ENCODE results near the gene DCST2. TPM values are rescaled to one million over a fixed set of nuclear protein-coding genes. Genes with fewer than 3 reads are reported as not detected.

The DCST2 gene
- total and polyA plus RNA-seq, 10 of the 15 experiments (the other 5 are each of a cell fraction or from before 2014, with no cell fraction given): 0.33 to 0.41 (median 0.36) TPM; not detected in 7

DNA sequence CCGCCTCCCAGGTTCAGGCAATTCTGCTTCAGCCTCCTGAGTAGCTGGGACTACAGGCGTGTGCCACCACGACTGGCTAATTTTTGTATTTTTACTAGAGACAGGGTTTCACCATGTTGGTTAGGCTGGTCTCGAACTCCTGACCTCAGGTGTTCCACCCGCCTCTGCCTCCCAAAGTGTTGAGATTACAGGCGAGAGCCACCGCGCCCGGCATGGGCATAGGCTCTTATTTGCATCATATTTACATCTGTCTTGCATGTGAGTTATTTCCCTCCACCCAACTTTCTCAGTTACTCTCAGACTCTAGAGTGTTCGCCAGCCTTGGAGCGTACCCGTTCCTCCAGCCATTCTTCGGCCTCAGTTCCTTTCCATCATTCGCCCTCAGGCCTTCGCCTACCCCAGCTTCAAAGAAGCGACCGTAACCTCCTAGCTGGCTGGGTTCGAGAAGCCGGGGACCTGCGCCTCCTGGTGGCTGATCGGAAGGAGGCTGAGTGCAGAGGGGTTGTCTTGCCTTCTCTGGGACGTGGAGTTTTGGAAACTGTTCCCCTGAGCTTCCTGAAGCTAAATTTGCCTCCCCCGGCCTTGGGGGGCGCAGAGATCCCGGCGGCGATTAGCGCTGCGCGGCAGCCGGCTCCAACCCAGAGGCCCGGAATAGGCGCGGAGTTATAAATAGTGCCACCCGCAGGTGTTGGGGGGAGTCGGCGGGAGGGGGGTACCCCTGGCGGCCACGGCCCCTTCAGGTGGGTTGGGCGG is 34.6 kb downstream of the DCST2 start (continued):
- TF ChIP-seq, protein P1, sequence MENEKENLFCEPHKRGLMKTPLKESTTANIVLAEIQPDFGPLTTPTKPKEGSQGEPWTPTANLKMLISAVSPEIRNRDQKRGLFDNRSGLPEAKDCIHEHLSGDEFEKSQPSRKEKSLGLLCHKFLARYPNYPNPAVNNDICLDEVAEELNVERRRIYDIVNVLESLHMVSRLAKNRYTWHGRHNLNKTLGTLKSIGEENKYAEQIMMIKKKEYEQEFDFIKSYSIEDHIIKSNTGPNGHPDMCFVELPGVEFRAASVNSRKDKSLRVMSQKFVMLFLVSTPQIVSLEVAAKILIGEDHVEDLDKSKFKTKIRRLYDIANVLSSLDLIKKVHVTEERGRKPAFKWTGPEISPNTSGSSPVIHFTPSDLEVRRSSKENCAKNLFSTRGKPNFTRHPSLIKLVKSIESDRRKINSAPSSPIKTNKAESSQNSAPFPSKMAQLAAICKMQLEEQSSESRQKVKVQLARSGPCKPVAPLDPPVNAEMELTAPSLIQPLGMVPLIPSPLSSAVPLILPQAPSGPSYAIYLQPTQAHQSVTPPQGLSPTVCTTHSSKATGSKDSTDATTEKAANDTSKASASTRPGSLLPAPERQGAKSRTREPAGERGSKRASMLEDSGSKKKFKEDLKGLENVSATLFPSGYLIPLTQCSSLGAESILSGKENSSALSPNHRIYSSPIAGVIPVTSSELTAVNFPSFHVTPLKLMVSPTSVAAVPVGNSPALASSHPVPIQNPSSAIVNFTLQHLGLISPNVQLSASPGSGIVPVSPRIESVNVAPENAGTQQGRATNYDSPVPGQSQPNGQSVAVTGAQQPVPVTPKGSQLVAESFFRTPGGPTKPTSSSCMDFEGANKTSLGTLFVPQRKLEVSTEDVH (IDR thresholded peaks at IDR 0.05; ENCODE audit: low read depth, partially characterized antibody): no peak
- TF ChIP-seq CEBPZ (IDR thresholded peaks at IDR 0.05; ENCODE audit: low read depth, low read length) (no peak), PML (IDR thresholded peaks at IDR 0.05; ENCODE audit: low read length) (no peak), IKZF2 (IDR thresholded peaks at IDR 0.05) (peak; percentile 29 to 76; a peak in 2 of 4 replicates), TCF3 (IDR thresholded peaks at IDR 0.05; ENCODE audit: borderline replicate concordance, insufficient read depth, low read depth, low read length) (no peak; the same call in 1 of the 2 replicates), RBBP5 (conservative IDR thresholded peaks at IDR 0.05) (no peak), POLR2AphosphoS5 (IDR thresholded peaks at IDR 0.05; ENCODE audit: low read length) (0 out of 2 replicates have a peak, but pooled peaks have one; percentile 45), MYB (IDR thresholded peaks at IDR 0.05; ENCODE audit: borderline replicate concordance, low read depth, low read length) (no peak), SUZ12 (IDR thresholded peaks at IDR 0.05; ENCODE audit: unreplicated experiment) (no peak), BHLHE40 (IDR thresholded peaks at IDR 0.05; ENCODE audit: borderline replicate concordance in 1 of 2, low read depth in 2 of 2, low read length in 1 of 2) (peak in 1 of 2 experiments; percentile 18; a peak in 1 of 4 replicates), GABPA (IDR thresholded peaks at IDR 0.05; ENCODE audit: low read depth) (no peak), NRF1 (conservative IDR thresholded peaks at IDR 0.05; ENCODE audit: low read depth, low read length) (no peak), RB1 (IDR thresholded peaks at IDR 0.05; ENCODE audit: borderline replicate concordance) (peak; percentile 67; the same call in 1 of the 2 replicates), MTA3 (IDR thresholded peaks at IDR 0.05; ENCODE audit: borderline replicate concordance, low read length) (no peak), TCF7 (IDR thresholded peaks at IDR 0.05; ENCODE audit: borderline replicate concordance) (no peak), RUNX3 (IDR thresholded peaks at IDR 0.05; ENCODE audit: low read length) (no peak), MXI1 (IDR thresholded peaks at IDR 0.05; ENCODE audit: low read depth, low read length) (no peak), ZBED1 (IDR thresholded peaks at IDR 0.05; ENCODE audit: borderline replicate concordance) (peak; percentile 64; the same call in 1 of the 2 replicates), EGR1 (IDR thresholded peaks at IDR 0.05; ENCODE audit: borderline replicate concordance in 1 of 2, low read depth in 2 of 2, low read length in 2 of 2) (no peak), NBN (IDR thresholded peaks at IDR 0.05) (peak; percentile 86), MEF2B (IDR thresholded peaks at IDR 0.05; ENCODE audit: partially characterized antibody, poor library complexity, severe bottlenecking) (peak; percentile 54), CBFB (IDR thresholded peaks at IDR 0.05; ENCODE audit: low read depth) (peak; percentile 70; the same call in 1 of the 2 replicates), SIX5 (IDR thresholded peaks at IDR 0.05; ENCODE audit: low read depth, low read length, severe bottlenecking) (no peak)
- TF ChIP-seq, protein P2, sequence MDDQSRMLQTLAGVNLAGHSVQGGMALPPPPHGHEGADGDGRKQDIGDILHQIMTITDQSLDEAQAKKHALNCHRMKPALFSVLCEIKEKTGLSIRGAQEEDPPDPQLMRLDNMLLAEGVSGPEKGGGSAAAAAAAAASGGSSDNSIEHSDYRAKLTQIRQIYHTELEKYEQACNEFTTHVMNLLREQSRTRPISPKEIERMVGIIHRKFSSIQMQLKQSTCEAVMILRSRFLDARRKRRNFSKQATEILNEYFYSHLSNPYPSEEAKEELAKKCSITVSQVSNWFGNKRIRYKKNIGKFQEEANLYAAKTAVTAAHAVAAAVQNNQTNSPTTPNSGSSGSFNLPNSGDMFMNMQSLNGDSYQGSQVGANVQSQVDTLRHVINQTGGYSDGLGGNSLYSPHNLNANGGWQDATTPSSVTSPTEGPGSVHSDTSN (IDR thresholded peaks at IDR 0.05; ENCODE audit: insufficient replicate concordance, low read depth, low read length): no peak
